ENCODE measurements around the gene NAA15. TPM values are rescaled to one million over a fixed set of nuclear protein-coding genes. Genes with fewer than 3 reads are reported as not detected.
A peak's percentile ranks its signal among the peaks of the same experiment; 100 is the strongest.

NAA15 gene
- total RNA-seq, 2 donors from 2014 or later: 24.4 to 41.0 TPM

DNA sequence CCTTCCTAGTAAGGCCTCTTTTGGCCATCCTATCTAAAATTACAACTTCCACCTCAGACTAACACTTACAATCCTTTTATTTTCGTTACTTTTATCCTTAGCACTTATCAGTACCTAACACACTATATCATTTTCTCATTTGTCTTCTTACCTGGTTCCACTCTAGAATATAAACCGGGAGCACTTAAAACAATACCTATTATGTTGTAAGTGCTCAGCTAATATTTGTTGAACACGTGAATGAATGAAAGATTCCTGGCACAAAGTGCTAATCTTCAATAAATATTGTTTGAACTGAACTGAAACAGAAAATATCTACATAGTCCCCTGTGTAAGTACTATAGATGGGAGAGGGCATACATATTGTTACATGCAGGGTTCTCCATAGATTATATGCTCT, 35.7 kb upstream of the NAA15 start:
- H3K27ac ChIP-seq: no peak overlapping the region
- no peaks in the 10 kb centered on the region for H3K36me3 ChIP-seq
- H3K27me3 ChIP-seq (replicated peaks; ENCODE audit: insufficient read depth): no peaks in the 10 kb centered on the region
- no peak for TF ChIP-seq CTCF (IDR thresholded peaks at IDR 0.05)
- H3K9me3 ChIP-seq: no peaks in the 10 kb centered on the region
- DNase-seq (ENCODE audit: low spot score) (no peak), ATAC-seq (ENCODE audit: insufficient number of reproducible peaks, low FRiP score, low read depth) (no peak)
- peaks cover 4 to 7% of the 10 kb centered on the region in 2 donors for H3K4me1 ChIP-seq (ENCODE audit: control insufficient read depth in 1 of 2, low read depth in 2 of 2)
- H3K4me3 ChIP-seq: no peak overlapping the region

- no peaks in the 10 kb centered on the region for H3K9me3 ChIP-seq
- H3K4me1 ChIP-seq (ENCODE audit: control insufficient read depth in 1 of 2, low read depth in 2 of 2): peaks cover 4 to 7% of the 10 kb centered on the region in 2 donors
- DNase-seq (ENCODE audit: low spot score) (no peak), ATAC-seq (ENCODE audit: insufficient number of reproducible peaks, low FRiP score, low read depth) (no peak)
- no peaks in the 10 kb centered on the region for H3K36me3 ChIP-seq
- H3K4me3 ChIP-seq: peak overlapping the region; percentile 62
- H3K27ac ChIP-seq: no peak overlapping the region
- TF ChIP-seq CTCF (IDR thresholded peaks at IDR 0.05): no peak
- no peaks in the 10 kb centered on the region for H3K27me3 ChIP-seq (replicated peaks; ENCODE audit: insufficient read depth)
Observed at GRCh38 chr4:139266208-139266582, 35.1 kb upstream of the NAA15 start.

- Histone ChIP-seq H3K4me1 (ENCODE audit: control insufficient read depth in 1 of 2, low read depth in 2 of 2) (peaks cover 4 to 7% of the 10 kb centered on the region in 2 donors), H3K36me3 (no peaks in the 10 kb centered on the region), H3K4me3 (peak overlapping the region; percentile 62), H3K27me3 (replicated peaks; ENCODE audit: insufficient read depth) (no peaks in the 10 kb centered on the region), H3K9me3 (no peaks in the 10 kb centered on the region), H3K27ac (no peak overlapping the region)
- no peak for ATAC-seq (ENCODE audit: insufficient number of reproducible peaks, low FRiP score, low read depth)
- no peak for TF ChIP-seq CTCF (IDR thresholded peaks at IDR 0.05)
- DNase-seq (ENCODE audit: low spot score): no peak
Observed at GRCh38 chr4:139266583-139267257, 34.6 kb upstream of the NAA15 start.

GRCh38 chr4:139267301-139267700, 34.0 kb upstream of the NAA15 start:
- DNase-seq (ENCODE audit: low spot score): no peak
- no peak for TF ChIP-seq CTCF (IDR thresholded peaks at IDR 0.05)

DNA sequence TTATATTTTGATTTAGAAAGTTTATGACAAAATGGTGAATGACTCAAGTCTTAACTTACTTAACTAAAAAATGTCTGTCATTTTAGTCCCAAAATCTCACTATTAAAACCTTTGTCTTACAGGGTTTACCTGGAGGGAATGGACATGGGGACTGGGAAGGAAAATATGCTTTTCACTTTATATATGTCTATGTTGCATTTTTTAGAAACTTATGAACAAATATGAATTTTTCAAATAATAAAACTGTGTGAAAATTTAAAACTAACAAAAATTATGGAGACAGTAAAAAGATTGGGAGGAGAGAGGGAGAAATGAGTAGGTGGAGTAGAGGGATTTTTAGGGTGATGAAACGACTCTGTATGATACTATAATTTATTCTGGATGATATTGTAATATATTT, 27.5 kb upstream of the NAA15 start:
- no peak overlapping the region for H3K27ac ChIP-seq
- TF ChIP-seq CTCF (IDR thresholded peaks at IDR 0.05): no peak
- H3K4me1 ChIP-seq (ENCODE audit: control insufficient read depth in 1 of 2, low read depth in 2 of 2): no peaks in the 10 kb centered on the region
- ATAC-seq (ENCODE audit: insufficient number of reproducible peaks, low FRiP score, low read depth) (no peak), DNase-seq (ENCODE audit: low spot score) (no peak)
- H3K36me3 ChIP-seq: no peaks in the 10 kb centered on the region
- H3K9me3 ChIP-seq: no peaks in the 10 kb centered on the region
- H3K27me3 ChIP-seq (replicated peaks; ENCODE audit: insufficient read depth): no peaks in the 10 kb centered on the region
- H3K4me3 ChIP-seq: no peak overlapping the region

More at GRCh38 chr4:139267301-139267700, 34.0 kb upstream of the NAA15 start:
- Histone ChIP-seq H3K36me3 (no peaks in the 10 kb centered on the region), H3K27ac (no peak overlapping the region), H3K9me3 (no peaks in the 10 kb centered on the region), H3K4me3 (no peak overlapping the region), H3K27me3 (replicated peaks; ENCODE audit: insufficient read depth) (no peaks in the 10 kb centered on the region), H3K4me1 (ENCODE audit: control insufficient read depth in 1 of 2, low read depth in 2 of 2) (peaks cover 4 to 7% of the 10 kb centered on the region in 2 donors)
- ATAC-seq (ENCODE audit: insufficient number of reproducible peaks, low FRiP score, low read depth): no peak
